Nephron progenitor cell (in vitro differentiated cells): ENCODE data around the gene CLEC5A.
A peak's percentile ranks its signal among the peaks of the same experiment; 100 is the strongest.

Experiments used
- DNase-seq: peaks from one replicate; pipeline ENCODE4 v3.0.0; 2021
- H3K27ac Mint-ChIP-seq: 2 replicates; pipeline ENCODE4 v1.8.0; 2021; ENCODE audit warnings: mild to moderate bottlenecking, moderate library complexity, mixed read lengths
- H3K27me3 Mint-ChIP-seq: 2 replicates; pipeline ENCODE4 v1.8.0; 2021; ENCODE audit warnings: mild to moderate bottlenecking, low read depth, mixed read lengths; ENCODE audit not compliant: poor library complexity
- H3K36me3 Mint-ChIP-seq: 2 replicates; pipeline ENCODE4 v1.8.0; 2021; ENCODE audit warnings: low read depth, mixed read lengths
- H3K4me1 Mint-ChIP-seq: 2 replicates; pipeline ENCODE4 v1.8.0; 2021; ENCODE audit warnings: mixed read lengths
- H3K4me3 Mint-ChIP-seq: 2 replicates; pipeline ENCODE4 v1.8.0; 2021; ENCODE audit warnings: mild to moderate bottlenecking, moderate library complexity, mixed read lengths
- H3K9me3 Mint-ChIP-seq: 2 replicates; pipeline ENCODE4 v1.8.0; 2021; ENCODE audit warnings: mild to moderate bottlenecking, moderate library complexity, mixed read lengths
- CTCF ChIP-seq: fragments of 200-600 bp; sonication (generic); IDR thresholded peaks from 2 replicates; pipeline ENCODE4 v1.5.0; 2021; ENCODE audit warnings: antibody characterized with exemption

The CLEC5A gene

GRCh38 chr7:141943846-141944245 is 2.9 kb downstream of the CLEC5A start:
- TF ChIP-seq CTCF = no peak
- H3K27ac Mint-ChIP-seq = no peak overlapping the region
- DNase-seq = no peak
- H3K27me3 Mint-ChIP-seq = peaks cover 27% of the 10 kb centered on the region
- H3K4me3 Mint-ChIP-seq = no peak overlapping the region
- no peaks in the 10 kb centered on the region for H3K36me3 Mint-ChIP-seq
- H3K4me1 Mint-ChIP-seq = no peaks in the 10 kb centered on the region
- H3K9me3 Mint-ChIP-seq = peaks cover 23% of the 10 kb centered on the region

- Mint-ChIP-seq H3K27ac (no peak overlapping the region), H3K4me1 (no peaks in the 10 kb centered on the region), H3K36me3 (no peaks in the 10 kb centered on the region), H3K4me3 (no peak overlapping the region), H3K9me3 (peaks cover 23% of the 10 kb centered on the region), H3K27me3 (peaks cover 20% of the 10 kb centered on the region)
- no peak for TF ChIP-seq CTCF
- DNase-seq = no peak
These were observed 5.7 kb downstream of the CLEC5A start for GRCh38 chr7:141941075-141941474.

- Mint-ChIP-seq H3K4me1 (no peaks in the 10 kb centered on the region), H3K36me3 (no peaks in the 10 kb centered on the region), H3K27me3 (peaks cover 9% of the 10 kb centered on the region), H3K27ac (no peak overlapping the region), H3K9me3 (peaks cover 7% of the 10 kb centered on the region), H3K4me3 (no peak overlapping the region)
- no peak for DNase-seq
- no peak for TF ChIP-seq CTCF
These were observed 16.6 kb downstream of the CLEC5A start for GRCh38 chr7:141930211-141930610.

- no peak overlapping the region for H3K4me3 Mint-ChIP-seq
- H3K27ac Mint-ChIP-seq = no peak overlapping the region
- no peaks in the 10 kb centered on the region for H3K4me1 Mint-ChIP-seq
- TF ChIP-seq CTCF = no peak
- no peak for DNase-seq
- peaks cover 7% of the 10 kb centered on the region for H3K9me3 Mint-ChIP-seq
- H3K27me3 Mint-ChIP-seq = peaks cover 9% of the 10 kb centered on the region
- no peaks in the 10 kb centered on the region for H3K36me3 Mint-ChIP-seq
These were observed 18.0 kb downstream of the CLEC5A start for GRCh38 chr7:141928845-141929195.

GRCh38 chr7:141928146-141928844 is 18.5 kb downstream of the CLEC5A start:
- Mint-ChIP-seq H3K27ac (peak overlapping the region; percentile 16), H3K4me3 (no peak overlapping the region), H3K27me3 (peaks cover 9% of the 10 kb centered on the region), H3K36me3 (no peaks in the 10 kb centered on the region), H3K4me1 (no peaks in the 10 kb centered on the region), H3K9me3 (peaks cover 7% of the 10 kb centered on the region)
- no peak for DNase-seq
- no peak for TF ChIP-seq CTCF

GRCh38 chr7:141920281-141920680 is 26.5 kb downstream of the CLEC5A start:
- Mint-ChIP-seq H3K36me3 (no peaks in the 10 kb centered on the region), H3K27me3 (peaks cover 4% of the 10 kb centered on the region), H3K27ac (no peak overlapping the region), H3K9me3 (peaks cover 5% of the 10 kb centered on the region), H3K4me3 (no peak overlapping the region), H3K4me1 (no peaks in the 10 kb centered on the region)
- TF ChIP-seq CTCF = no peak
- DNase-seq = no peak
